Heart right ventricle (tissue), 16 donors: Measurements from ENCODE around the gene LMOD1. TPM values are rescaled to one million over a fixed set of nuclear protein-coding genes. Genes with fewer than 3 reads are reported as not detected.

Source experiments
- ATAC-seq, 8 donors: fragments of 200-7000 bp; cut with Tn5 transposase; one replicate each; pipeline ENCODE4 v1.9.1; 2020; ENCODE audit warnings: mild to moderate bottlenecking in 8 of 8, moderate library complexity in 8 of 8, moderate number of reproducible peaks in 1 of 8
- DNase-seq, 2 donors: peaks; one replicate each; pipeline ENCODE4 v3.0.0-alpha.2; 2020
- H3K27ac ChIP-seq, 10 donors: fragments of 200-600 bp; sonication (generic) in 2 of 10; one replicate each; pipeline versions ENCODE4 v1.5.0 to v1.8.0; 2020 to 2022; ENCODE audit warnings: mild to moderate bottlenecking in 3 of 10
- H3K27me3 ChIP-seq, 7 donors: fragments of 200-600 bp; one replicate each; pipeline ENCODE4 v1.8.0; 2021 to 2022; ENCODE audit warnings: mild to moderate bottlenecking in 2 of 7
- H3K36me3 ChIP-seq, 9 donors: fragments of 200-600 bp; sonication (generic) in 1 of 9; one replicate each; pipeline versions ENCODE4 v1.5.0 to v1.8.0; 2020 to 2022; ENCODE audit warnings: mild to moderate bottlenecking in 2 of 9
- H3K4me1 ChIP-seq, 9 donors: fragments of 200-600 bp; sonication (generic) in 1 of 9; one replicate each; pipeline versions ENCODE4 v1.5.0 to v1.8.0; 2020 to 2022; ENCODE audit warnings: mild to moderate bottlenecking in 4 of 9
- H3K4me3 ChIP-seq, 10 donors: fragments of 200-600 bp; sonication (generic) in 2 of 10; one replicate each; pipeline versions ENCODE4 v1.5.0 to v1.8.0; 2020 to 2022; ENCODE audit warnings: mild to moderate bottlenecking in 7 of 10, moderate library complexity in 2 of 10
- H3K9me3 ChIP-seq, 11 donors: fragments of 200-600 bp in 10 of 11; sonication (generic) in 2 of 11; one replicate each; pipeline versions ENCODE4 v1.5.0 to v1.8.0; 2013 to 2022; ENCODE audit warnings: mild to moderate bottlenecking in 2 of 11, control low read depth in 1 of 11, moderate library complexity in 1 of 11
- CTCF ChIP-seq, 9 donors: fragments of 200-600 bp; sonication (generic) in 2 of 9; IDR thresholded peaks; one replicate each; pipeline versions ENCODE4 v1.5.0 to v1.8.0; 2021 to 2022; ENCODE audit warnings: antibody characterized with exemption in 9 of 9, mild to moderate bottlenecking in 5 of 9, moderate library complexity in 1 of 9
- WGBS, 2 donors: extraction: QIAGEN DNeasy Blood & Tissue Kit; methylation state at CpG; one replicate each; pipeline ENCODE4 v1.1.7; 2013; ENCODE audit warnings: inconsistent platforms in 1 of 2; 5-methylcytosine and 5-hydroxymethylcytosine counted together
- intact Hi-C, 10 donors: fragments of 100-400 bp; cut with DNase I; formaldehyde crosslinking; loops; one replicate each; pipeline versions ENCODE4 v1.11.1 to v1.14.2; 2022
- polyA plus RNA-seq, 2 donors: library from polyadenylated mRNA; stranded (reverse); fragments of 200-250 nt; gene quantifications; one replicate each; pipeline ENCODE4 v1.2.3, GENCODE V29; 2013
- total RNA-seq, 10 donors: library from RNA; stranded (reverse); fragmentation: NEBNext Ultra II Directional in 3 of 10; extraction: Animal tissue kit (Norgen Biotek cat#: 25700) in 3 of 10; gene quantifications; one replicate each; pipeline versions ENCODE4 v1.2.1 to v1.2.4, GENCODE V29; 2021 to 2023
- donor health status: Arrhythmogenic right ventricular cardiomyopathy.
- donor health status: ischemic (EF 13 %, LVEDD 7.1; RV severe dilation, severe dysfunction).
- donor health status: healthy with polysubstance abuse.
- donor health status: DM: no; HTN: yes; CAD: no.
- donor health status: DM: no; HTN: no; CAD: no.
- donor health status: ischemic (EF 25% LVEDD 6.9; RV normal size, moderate dysfunction).
- donor health status: ischemic (EF 25% LVEDD 5.7; RV mildly dilated, moderate dysfunction).
- donor health status: healthy.
- donor health status: DM: yes; HTN: yes; CAD: no.
- donor health status: Ischemic cardiomyopathy.
- donor health status: ischemic (EF 35%, LVEDD 5.7; RV mildly dilated, moderate dysfunction).
- donor health status: nonischemic (EF 11% LVEDD 7.7; RV severe dilation, severe dysfunction).
- donor health status: DM: yes; HTN: yes; CAD: no.
- donor health status: PGD.
- donor health status: ischemic (EF 29% LVEDD 5.4; RV normal size, mild dysfunction).
- donor health status: nonischemic (EF 23%, LVEDD 6.1; RV moderate dilation, normal function).

Gene LMOD1
- total and polyA plus RNA-seq, 12 donors = 3.6 to 22.7 (median 9.8) TPM

DNA sequence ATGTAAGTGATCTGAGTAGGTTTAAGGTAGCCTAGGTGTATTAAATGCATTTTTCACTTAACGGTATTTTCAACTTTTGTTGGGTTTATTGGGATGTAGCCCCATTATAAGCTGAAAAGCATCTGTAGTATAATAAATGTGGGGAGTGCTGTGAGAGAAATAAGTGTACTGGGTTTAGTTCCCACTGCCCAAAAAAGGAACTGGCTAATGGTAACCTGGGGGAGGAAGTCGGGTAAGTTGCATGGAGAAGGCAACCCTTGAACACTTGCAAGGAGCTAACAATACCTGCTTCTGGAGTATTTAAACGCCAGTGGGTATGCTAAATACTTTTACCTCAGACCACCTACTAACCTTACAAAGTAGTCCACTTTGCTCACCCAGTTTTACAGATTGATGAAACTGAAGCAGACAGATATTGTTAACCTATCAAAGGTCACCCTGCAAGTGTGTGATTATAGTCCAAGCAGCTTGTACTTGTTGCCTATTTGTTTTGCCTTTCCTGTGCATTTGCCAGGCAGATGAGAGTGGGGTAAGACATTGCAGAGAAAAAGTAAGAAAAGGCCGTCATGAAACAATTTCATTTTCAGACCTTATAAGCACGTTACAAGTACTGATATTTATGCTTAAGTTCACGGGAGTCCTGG, 65.3 kb downstream of the LMOD1 start:
- no peak for DNase-seq
- intact Hi-C loops = loop anchor here in 2 of 10 donors (10.0 kb wide), 2 partner anchors 166 to 234 kb away; no protein-coding TSS in a partner anchor
- peaks cover 0 to 16% (median 0%) of the 10 kb centered on the region in 9 donors for H3K36me3 ChIP-seq
- no peak for ATAC-seq
- no peaks in the 10 kb centered on the region for H3K9me3 ChIP-seq
- 72 to 81% methylated on average over 6 of the region's 6 CpGs for WGBS, 2 donors
- no peak overlapping the region for H3K27ac ChIP-seq
- no peak overlapping the region for H3K4me3 ChIP-seq
- no peak for TF ChIP-seq CTCF (IDR thresholded peaks at IDR 0.05)
- peaks cover 10 to 55% (median 44%) of the 10 kb centered on the region in 9 donors for H3K4me1 ChIP-seq
- no peaks in the 10 kb centered on the region for H3K27me3 ChIP-seq

- peaks cover 0 to 26% (median 14%) of the 10 kb centered on the region in 9 donors for H3K4me1 ChIP-seq
- no peaks in the 10 kb centered on the region for H3K9me3 ChIP-seq
- peak overlapping the region in 8 of 10 donors; percentile 8 to 69 (median 47) for H3K27ac ChIP-seq
- 45 to 47% methylated on average over 6 of the region's 6 CpGs for WGBS, 2 donors
- DNase-seq = peak in 1 of 2 donors; percentile 57
- intact Hi-C loops = loop anchor here in 8 of 10 donors (2.0 to 10.0 kb wide), 6 partner anchors 46 to 343 kb away; partner anchors contain the start of genes IPO9 (in 2 of the 8), NAV1 (in 1 of the 8) and TIMM17A (in 1 of the 8)
- peak; percentile 29 to 76 (median 67) for TF ChIP-seq CTCF (IDR thresholded peaks at IDR 0.05)
- peaks cover 0 to 47% (median 14%) of the 10 kb centered on the region in 9 donors for H3K36me3 ChIP-seq
- H3K4me3 ChIP-seq = no peak overlapping the region
- peak; percentile 57 to 73 (median 66) for ATAC-seq
- no peaks in the 10 kb centered on the region for H3K27me3 ChIP-seq
These were observed 68.4 kb downstream of the LMOD1 start for GRCh38 chr1:201877877-201878401.

DNA sequence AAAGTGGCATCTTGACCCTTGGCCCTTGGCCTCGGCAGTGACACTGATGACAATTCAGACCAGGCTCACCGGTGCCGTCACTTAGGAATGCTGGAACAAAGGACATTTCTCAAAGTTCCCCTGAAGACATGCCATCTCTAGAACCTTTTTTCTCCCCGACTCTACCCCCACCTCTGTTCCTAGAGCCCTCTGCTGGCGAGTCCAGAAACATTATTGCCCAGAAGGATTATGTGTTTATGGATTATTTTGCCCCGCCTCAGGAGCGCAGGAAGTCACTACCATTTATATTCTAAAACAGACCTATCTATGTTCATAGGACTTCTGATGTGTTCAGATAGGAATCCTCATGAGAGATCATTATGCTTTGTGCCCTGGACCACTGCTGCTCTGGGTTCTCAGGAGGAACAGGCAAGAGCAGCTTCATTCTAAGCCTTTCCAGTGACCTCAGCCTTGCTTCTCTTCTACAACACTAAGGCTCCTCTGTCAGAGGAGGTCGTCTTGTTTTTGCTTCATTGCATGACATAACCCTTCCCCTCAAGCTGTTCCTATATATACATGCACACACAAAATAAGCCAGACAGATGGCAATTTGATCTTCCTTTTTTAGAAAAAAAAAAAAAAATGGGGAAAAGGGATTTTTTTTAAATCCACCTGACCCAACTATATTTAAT, 70.1 kb downstream of the LMOD1 start:
- H3K4me3 ChIP-seq = no peak overlapping the region
- H3K9me3 ChIP-seq = no peaks in the 10 kb centered on the region
- no peaks in the 10 kb centered on the region for H3K27me3 ChIP-seq
- intact Hi-C loops = loop anchor here in 8 of 10 donors (5.0 to 10.0 kb wide), 5 partner anchors 44 to 341 kb away; partner anchors contain the start of genes IPO9 (in 2 of the 8), NAV1 (in 1 of the 8) and TIMM17A (in 1 of the 8)
- H3K36me3 ChIP-seq = peaks cover 0 to 63% (median 31%) of the 10 kb centered on the region in 9 donors
- 68 to 69% methylated on average over 8 of the region's 8 CpGs for WGBS, 2 donors
- TF ChIP-seq CTCF (IDR thresholded peaks at IDR 0.05) = peak in 7 of 9 donors; percentile 22 to 45 (median 32)
- H3K4me1 ChIP-seq = peaks cover 0 to 16% (median 7%) of the 10 kb centered on the region in 9 donors
- DNase-seq (no peak), ATAC-seq (no peak)
- peak overlapping the region in 1 of 10 donors; percentile 15 for H3K27ac ChIP-seq

DNA sequence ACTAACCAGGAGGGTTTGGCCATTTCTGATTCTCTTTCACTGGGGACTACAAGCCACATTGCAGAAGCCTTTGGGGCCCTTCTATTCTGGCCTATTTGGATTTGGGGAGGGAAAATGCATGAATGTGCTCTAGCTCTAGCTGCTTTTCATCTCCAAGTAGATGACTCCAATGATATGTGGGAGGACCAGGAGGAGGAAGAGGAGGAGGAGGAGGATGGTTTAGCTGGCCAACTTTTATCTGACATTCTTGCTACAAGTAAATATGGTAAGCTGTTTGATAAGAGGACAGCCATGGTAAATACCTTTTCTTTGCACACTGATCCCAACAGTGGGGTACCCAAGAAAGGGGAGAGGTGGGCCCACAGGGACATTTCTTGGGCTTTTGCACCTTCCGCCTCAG, 71.7 kb downstream of the LMOD1 start:
- Histone ChIP-seq H3K36me3 (peaks cover 0 to 79% (median 44%) of the 10 kb centered on the region in 9 donors), H3K27me3 (no peaks in the 10 kb centered on the region), H3K9me3 (no peaks in the 10 kb centered on the region), H3K4me1 (peaks cover 0 to 13% (median 5%) of the 10 kb centered on the region in 9 donors), H3K4me3 (no peak overlapping the region), H3K27ac (no peak overlapping the region)
- no peak for TF ChIP-seq CTCF (IDR thresholded peaks at IDR 0.05)
- ATAC-seq = no peak
- no peak for DNase-seq
- WGBS, 2 donors = 95 to 100% methylated on average over 1 of the region's 1 CpG
- intact Hi-C loops = loop anchor here in 8 of 10 donors (5.0 to 10.0 kb wide), 5 partner anchors 42 to 340 kb away; partner anchors contain the start of genes IPO9 (in 2 of the 8), NAV1 (in 1 of the 8) and TIMM17A (in 1 of the 8)
